ENCODE data around the gene SLC16A12. TPM values are rescaled to one million over a fixed set of nuclear protein-coding genes. Genes with fewer than 3 reads are reported as not detected.

SLC16A12 gene
- total and polyA plus RNA-seq, 2 of the 4 experiments (the other 2 are of a cell fraction): 1.4 to 1.6 TPM

DNA sequence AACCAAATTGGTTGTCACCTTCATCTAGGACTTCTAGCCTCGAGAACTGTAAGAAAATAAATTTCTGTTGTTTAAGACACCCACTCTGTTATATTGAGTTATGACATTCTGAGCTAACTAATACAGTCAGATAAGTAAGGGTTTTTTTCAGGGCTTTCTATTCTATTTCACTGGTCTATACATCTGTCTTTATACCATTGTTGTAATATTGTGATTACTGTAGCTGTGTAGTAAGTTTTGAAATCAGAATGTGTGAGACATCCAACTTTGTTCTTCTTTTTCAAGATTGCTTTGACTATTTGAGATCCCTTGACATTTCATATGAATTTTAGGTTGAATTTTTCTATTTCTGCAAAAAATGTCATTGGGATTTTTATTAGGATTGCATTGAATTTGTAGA, 135.4 kb downstream of the SLC16A12 start:
- H2AFZ ChIP-seq (replicated peaks; ENCODE audit: low read length, poor library complexity): no peak overlapping the region
- no peak overlapping the region; the same call in 1 of the 2 replicates for H2AK5ac ChIP-seq (ENCODE audit: low read depth, low read length)
- no peak overlapping the region for H2BK20ac ChIP-seq (ENCODE audit: low read depth, low read length)
- H3K56ac ChIP-seq (ENCODE audit: extremely low read depth, insufficient read depth, low read length): no peak overlapping the region
- no peaks in the 10 kb centered on the region for H3K27me3 ChIP-seq (ENCODE audit: control insufficient read depth, insufficient read depth, low read length)
- H4K91ac ChIP-seq (ENCODE audit: insufficient read depth, low read depth, low read length): no peak overlapping the region
- no peak overlapping the region for H2AK9ac ChIP-seq (replicated peaks; ENCODE audit: low read depth, low read length, poor library complexity)
- ChIA-PET POLR2A (ENCODE audit: unreplicated experiment) (no interaction called here), CTCF (no interaction called here)
- no peak overlapping the region for H2BK15ac ChIP-seq (ENCODE audit: low read depth, low read length)
- no peaks in the 10 kb centered on the region for H4K20me1 ChIP-seq (ENCODE audit: insufficient read depth, low read length)
- H3K79me1 ChIP-seq (ENCODE audit: low read depth in 1 of 2, low read length in 2 of 2): no peaks in the 10 kb centered on the region
- intact Hi-C loops (cut with micrococcal nuclease) (no loop called here), in situ Hi-C loops (cut with MboI; ENCODE audit: low sequenced_read_pairs) (no loop called here), dilution Hi-C loops (cut with HindIII; ENCODE audit: low sequenced_read_pairs, unreplicated experiment) (no loop called here)
- no peak overlapping the region for H2BK120ac ChIP-seq (ENCODE audit: low read depth, low read length)
- peak overlapping the region in 1 of 2 experiments; percentile 19; a peak in 1 of 4 replicates for H4K8ac ChIP-seq (ENCODE audit: low read depth in 2 of 2, low read length in 2 of 2)
- H3K4me3 ChIP-seq (ENCODE audit: insufficient read depth, low read depth, low read length): no peak overlapping the region
- H3K23ac ChIP-seq (ENCODE audit: low read depth, low read length): no peak overlapping the region
- no peak overlapping the region for H3K27ac ChIP-seq (ENCODE audit: insufficient read depth, low read length)
- no peak overlapping the region for H3K4ac ChIP-seq (ENCODE audit: low read depth, low read length)
- BruUV-seq (replicated peaks): no TSS peak
- H3K18ac ChIP-seq (ENCODE audit: low read depth, low read length): no peak overlapping the region
- TF ChIP-seq SMC3 (IDR thresholded peaks at IDR 0.05; ENCODE audit: low read depth, low read length) (no peak), MXI1 (IDR thresholded peaks at IDR 0.05; ENCODE audit: borderline replicate concordance, low read depth, low read length) (no peak), MAFK (IDR thresholded peaks at IDR 0.05; ENCODE audit: low read depth, low read length) (no peak), MAZ (IDR thresholded peaks at IDR 0.05; ENCODE audit: borderline replicate concordance, low read depth, low read length) (no peak), RAD21 (IDR thresholded peaks at IDR 0.05; ENCODE audit: low read length) (no peak), CEBPB (IDR thresholded peaks at IDR 0.05; ENCODE audit: low read depth, low read length) (no peak), NFE2L2 (IDR thresholded peaks at IDR 0.05; ENCODE audit: low read depth, low read length) (no peak), POLR2A (IDR thresholded peaks at IDR 0.05; ENCODE audit: low read depth, low read length) (no peak), BHLHE40 (IDR thresholded peaks at IDR 0.05; ENCODE audit: low read depth, low read length) (no peak), RFX5 (IDR thresholded peaks at IDR 0.05; ENCODE audit: low read depth, low read length) (no peak), CHD1 (IDR thresholded peaks at IDR 0.05; ENCODE audit: low read depth, low read length) (no peak), RCOR1 (IDR thresholded peaks at IDR 0.05; ENCODE audit: insufficient replicate concordance, low read length) (no peak), FOS (IDR thresholded peaks at IDR 0.05; ENCODE audit: low read depth, low read length) (no peak)
- TF ChIP-seq, protein P1, sequence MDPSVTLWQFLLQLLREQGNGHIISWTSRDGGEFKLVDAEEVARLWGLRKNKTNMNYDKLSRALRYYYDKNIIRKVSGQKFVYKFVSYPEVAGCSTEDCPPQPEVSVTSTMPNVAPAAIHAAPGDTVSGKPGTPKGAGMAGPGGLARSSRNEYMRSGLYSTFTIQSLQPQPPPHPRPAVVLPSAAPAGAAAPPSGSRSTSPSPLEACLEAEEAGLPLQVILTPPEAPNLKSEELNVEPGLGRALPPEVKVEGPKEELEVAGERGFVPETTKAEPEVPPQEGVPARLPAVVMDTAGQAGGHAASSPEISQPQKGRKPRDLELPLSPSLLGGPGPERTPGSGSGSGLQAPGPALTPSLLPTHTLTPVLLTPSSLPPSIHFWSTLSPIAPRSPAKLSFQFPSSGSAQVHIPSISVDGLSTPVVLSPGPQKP (IDR thresholded peaks at IDR 0.05; ENCODE audit: borderline replicate concordance, low read depth, low read length): no peak
- TF ChIP-seq, protein P2, sequence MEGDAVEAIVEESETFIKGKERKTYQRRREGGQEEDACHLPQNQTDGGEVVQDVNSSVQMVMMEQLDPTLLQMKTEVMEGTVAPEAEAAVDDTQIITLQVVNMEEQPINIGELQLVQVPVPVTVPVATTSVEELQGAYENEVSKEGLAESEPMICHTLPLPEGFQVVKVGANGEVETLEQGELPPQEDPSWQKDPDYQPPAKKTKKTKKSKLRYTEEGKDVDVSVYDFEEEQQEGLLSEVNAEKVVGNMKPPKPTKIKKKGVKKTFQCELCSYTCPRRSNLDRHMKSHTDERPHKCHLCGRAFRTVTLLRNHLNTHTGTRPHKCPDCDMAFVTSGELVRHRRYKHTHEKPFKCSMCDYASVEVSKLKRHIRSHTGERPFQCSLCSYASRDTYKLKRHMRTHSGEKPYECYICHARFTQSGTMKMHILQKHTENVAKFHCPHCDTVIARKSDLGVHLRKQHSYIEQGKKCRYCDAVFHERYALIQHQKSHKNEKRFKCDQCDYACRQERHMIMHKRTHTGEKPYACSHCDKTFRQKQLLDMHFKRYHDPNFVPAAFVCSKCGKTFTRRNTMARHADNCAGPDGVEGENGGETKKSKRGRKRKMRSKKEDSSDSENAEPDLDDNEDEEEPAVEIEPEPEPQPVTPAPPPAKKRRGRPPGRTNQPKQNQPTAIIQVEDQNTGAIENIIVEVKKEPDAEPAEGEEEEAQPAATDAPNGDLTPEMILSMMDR (conservative IDR thresholded peaks at IDR 0.05; ENCODE audit: low read depth, low read length): no peak
- H3K9ac ChIP-seq (ENCODE audit: low read depth, low read length): no peak overlapping the region
- H3K36me3 ChIP-seq (ENCODE audit: control insufficient read depth, insufficient read depth, low read length): peaks cover 4% of the 10 kb centered on the region; the same call in 1 of the 2 replicates
- no peaks in the 10 kb centered on the region for H3K9me3 ChIP-seq (ENCODE audit: control insufficient read depth, insufficient read depth, low read length)
- DNase-seq (no peak), ATAC-seq (ENCODE audit: low read depth) (no peak)
- H2BK5ac ChIP-seq (ENCODE audit: low read depth, low read length, poor library complexity, severe bottlenecking): no peak overlapping the region
- H3K14ac ChIP-seq (replicated peaks; ENCODE audit: low read depth, low read length): no peak overlapping the region
- WGBS, 2 experiments (ENCODE audit: extremely low coverage in 2 of 2, insufficient read length in 1 of 2): no CpG with 5 or more reads among the region's 1 CpG
- no peaks in the 10 kb centered on the region for H3K9me1 ChIP-seq (ENCODE audit: insufficient read depth, low read length)
- peaks cover 1% of the 10 kb centered on the region; the same call in 1 of the 2 replicates for H3K4me1 ChIP-seq (ENCODE audit: control insufficient read depth, insufficient read depth, low read length)
- H4K5ac ChIP-seq (ENCODE audit: low read depth, low read length): no peak overlapping the region
- H3K4me2 ChIP-seq (ENCODE audit: low read depth, low read length): no peak overlapping the region

All from IMR-90 (cell line).